ENCODE data around the gene RAB3IL1. TPM values are rescaled to one million over a fixed set of nuclear protein-coding genes. Genes with fewer than 3 reads are reported as not detected.

RAB3IL1 gene
- total and polyA plus RNA-seq, 11 donors: 4.7 to 22.0 (median 7.5) TPM

DNA sequence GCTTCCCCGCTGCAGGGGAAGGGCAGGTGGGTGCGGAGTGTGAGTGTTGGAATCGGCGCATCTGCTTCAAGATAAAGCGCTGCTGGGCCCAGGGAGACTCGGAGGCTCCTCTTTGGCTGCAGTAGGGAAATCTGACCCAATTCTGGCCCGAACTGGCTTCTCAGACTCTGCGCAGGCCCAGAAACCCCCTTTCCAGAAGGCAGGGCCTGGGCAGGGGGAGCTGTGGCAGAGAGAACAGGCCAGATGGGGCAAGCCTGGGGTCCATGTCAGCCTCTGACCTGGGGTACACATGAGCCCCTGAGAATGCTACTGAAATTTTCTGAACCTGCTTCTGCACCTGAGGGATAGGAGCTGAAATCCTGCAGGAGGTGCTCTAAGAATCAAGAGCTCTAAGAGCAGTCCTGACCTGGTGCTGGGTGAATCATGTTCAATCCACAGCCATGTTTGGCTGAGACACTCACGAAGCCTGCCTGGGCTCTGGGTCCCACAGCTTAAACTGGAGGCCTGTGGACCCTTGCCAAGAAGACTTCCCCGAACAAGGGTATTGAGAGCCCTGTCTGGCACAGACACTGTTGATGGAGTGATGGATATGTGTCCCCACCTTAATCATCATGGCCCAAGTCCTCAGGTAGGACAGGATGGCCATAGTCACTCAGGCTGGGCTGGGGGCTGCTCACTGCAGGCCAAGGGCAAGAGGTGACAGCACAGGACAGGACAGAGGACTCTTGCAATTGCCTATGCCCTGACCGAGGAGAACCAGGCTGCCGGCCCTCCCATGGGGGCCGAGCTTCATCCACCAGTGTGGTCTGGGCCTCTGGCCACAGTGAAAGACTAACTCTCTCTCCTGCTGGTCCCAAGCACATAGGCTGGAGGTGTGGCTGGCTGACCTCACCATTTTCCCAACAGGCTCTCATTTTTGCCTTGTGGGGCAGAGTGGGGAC, 6.9 kb downstream of the RAB3IL1 start:
- WGBS, 4 donors: 81 to 86% (median 84%) methylated on average over 9 to 13 of the region's 13 CpGs
- Histone ChIP-seq H3K9me3 (no peaks in the 10 kb centered on the region), H3K4me1 (peaks cover 0 to 64% (median 31%) of the 10 kb centered on the region in 12 donors)

GRCh38 chr11:61908730-61909316, 8.5 kb downstream of the RAB3IL1 start:
- ATAC-seq (peak in 3 of 4 donors; percentile 33 to 58 (median 52)), DNase-seq (peak; percentile 69 to 85 (median 72))
- H3K4me3 ChIP-seq: peak overlapping the region in 1 of 12 donors; percentile 26
- 50 to 63% (median 56%) methylated on average over 8 to 10 of the region's 10 CpGs for WGBS, 4 donors
- H3K4me1 ChIP-seq: peaks cover 0 to 54% (median 31%) of the 10 kb centered on the region in 12 donors
- no peaks in the 10 kb centered on the region for H3K9me3 ChIP-seq
- H3K36me3 ChIP-seq: peaks cover 0 to 43% (median 15%) of the 10 kb centered on the region in 9 donors
- H3K27me3 ChIP-seq: no peaks in the 10 kb centered on the region
- intact Hi-C loops (cut with DNase I): no loop called here
- peak overlapping the region in 8 of 12 donors; percentile 15 to 71 (median 46) for H3K27ac ChIP-seq
- TF ChIP-seq, protein P1, sequence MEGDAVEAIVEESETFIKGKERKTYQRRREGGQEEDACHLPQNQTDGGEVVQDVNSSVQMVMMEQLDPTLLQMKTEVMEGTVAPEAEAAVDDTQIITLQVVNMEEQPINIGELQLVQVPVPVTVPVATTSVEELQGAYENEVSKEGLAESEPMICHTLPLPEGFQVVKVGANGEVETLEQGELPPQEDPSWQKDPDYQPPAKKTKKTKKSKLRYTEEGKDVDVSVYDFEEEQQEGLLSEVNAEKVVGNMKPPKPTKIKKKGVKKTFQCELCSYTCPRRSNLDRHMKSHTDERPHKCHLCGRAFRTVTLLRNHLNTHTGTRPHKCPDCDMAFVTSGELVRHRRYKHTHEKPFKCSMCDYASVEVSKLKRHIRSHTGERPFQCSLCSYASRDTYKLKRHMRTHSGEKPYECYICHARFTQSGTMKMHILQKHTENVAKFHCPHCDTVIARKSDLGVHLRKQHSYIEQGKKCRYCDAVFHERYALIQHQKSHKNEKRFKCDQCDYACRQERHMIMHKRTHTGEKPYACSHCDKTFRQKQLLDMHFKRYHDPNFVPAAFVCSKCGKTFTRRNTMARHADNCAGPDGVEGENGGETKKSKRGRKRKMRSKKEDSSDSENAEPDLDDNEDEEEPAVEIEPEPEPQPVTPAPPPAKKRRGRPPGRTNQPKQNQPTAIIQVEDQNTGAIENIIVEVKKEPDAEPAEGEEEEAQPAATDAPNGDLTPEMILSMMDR (IDR thresholded peaks at IDR 0.05): no peak
- TF ChIP-seq POLR2A (IDR thresholded peaks at IDR 0.05): no peak

More for the DNA sequence above, 6.9 kb downstream of the RAB3IL1 start:
- no peak overlapping the region for H3K4me3 ChIP-seq
- intact Hi-C loops (cut with DNase I): no loop called here
- no peaks in the 10 kb centered on the region for H3K27me3 ChIP-seq
- H3K27ac ChIP-seq: peak overlapping the region in 8 of 12 donors; percentile 6 to 64 (median 38)
- TF ChIP-seq, protein P1 (IDR thresholded peaks at IDR 0.05): no peak
- TF ChIP-seq POLR2A (IDR thresholded peaks at IDR 0.05): no peak
- ATAC-seq: peak in 1 of 4 donors; percentile 22
- DNase-seq: peak in 2 of 5 donors; percentile 45 to 62
- H3K36me3 ChIP-seq: peaks cover 0 to 26% (median 12%) of the 10 kb centered on the region in 9 donors

DNA sequence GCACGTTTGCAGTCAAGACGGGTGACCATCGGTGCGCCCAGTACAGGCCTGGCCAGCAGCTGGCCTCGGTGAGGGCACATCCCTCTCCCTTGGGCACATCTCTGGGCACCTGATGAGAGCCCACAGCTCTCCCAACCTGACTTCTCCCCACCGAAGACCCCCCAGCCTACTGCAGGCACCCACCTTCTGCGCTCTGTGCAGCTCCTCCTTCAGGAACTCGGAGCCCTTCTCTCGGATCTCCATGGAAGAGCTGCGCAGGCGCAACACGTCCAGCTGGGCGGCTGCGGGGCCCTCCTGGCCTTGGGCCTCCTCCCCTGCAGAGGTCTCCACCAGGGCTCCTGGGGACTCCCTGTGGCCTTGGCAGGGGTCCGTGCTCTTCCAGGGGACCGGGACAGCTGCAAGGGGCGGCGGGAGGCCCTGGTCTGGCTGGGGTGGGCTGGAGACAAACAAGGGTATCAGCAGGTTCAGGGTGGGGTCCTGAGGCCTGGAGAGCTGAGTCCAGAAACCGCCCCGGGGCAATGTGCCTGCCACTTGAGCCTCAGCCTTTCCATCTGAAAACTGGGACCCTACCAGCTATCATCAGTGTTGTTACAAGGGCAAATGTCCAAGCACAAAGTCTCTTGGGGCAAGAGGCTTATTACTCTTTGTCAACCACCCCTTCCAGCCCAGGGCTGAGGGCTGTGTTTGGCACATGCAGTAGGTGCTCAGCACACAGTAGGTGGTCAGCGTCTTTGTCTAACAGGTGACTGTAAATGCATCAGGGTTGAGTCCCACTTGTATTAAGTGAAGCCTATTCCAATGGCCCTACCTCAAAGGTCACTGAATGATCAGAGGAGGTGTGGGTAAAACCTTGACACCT, 9.3 kb downstream of the RAB3IL1 start:
- Histone ChIP-seq H3K4me1 (peaks cover 0 to 49% (median 31%) of the 10 kb centered on the region in 12 donors), H3K9me3 (no peaks in the 10 kb centered on the region), H3K27ac (peak overlapping the region in 6 of 12 donors; percentile 15 to 71 (median 46)), H3K4me3 (peak overlapping the region in 1 of 12 donors; percentile 26), H3K27me3 (no peaks in the 10 kb centered on the region), H3K36me3 (peaks cover 0 to 48% (median 15%) of the 10 kb centered on the region in 9 donors)
- ATAC-seq (no peak), DNase-seq (peak in 3 of 5 donors; percentile 15 to 58 (median 21))
- intact Hi-C loops (cut with DNase I): no loop called here
- WGBS, 4 donors: 89 to 94% (median 93%) methylated on average over 12 to 21 of the region's 21 CpGs
- TF ChIP-seq POLR2A (IDR thresholded peaks at IDR 0.05): no peak
- TF ChIP-seq, protein P1 (IDR thresholded peaks at IDR 0.05): no peak

Data from heart left ventricle (tissue), 16 donors.